ENCODE data around the gene RHCG.

- TF ChIP-seq CTCF (IDR thresholded peaks at IDR 0.05), result no peak
- TF ChIP-seq POLR2A (IDR thresholded peaks at IDR 0.05), result no peak
Observed at GRCh38 chr15:89530976-89531375, 34.6 kb upstream of the RHCG start.

Data from esophagus squamous epithelium (tissue), 4 donors.